MM.1S (cell line): ENCODE data around the gene CADM4.

ENCODE experiments used
- CTCF ChIP-seq: fragments of 300-600 bp; sonication (generic); IDR thresholded peaks from 2 replicates; pipeline ENCODE4 v1.5.1; 2016; ENCODE audit warnings: antibody characterized with exemption, low read length, mixed read lengths
- EZH2 ChIP-seq: fragments of 300-600 bp; sonication (generic); optimal IDR thresholded peaks from 2 replicates; pipeline ENCODE3; 2017; ENCODE audit warnings: low read depth, mild to moderate bottlenecking, antibody characterized with exemption, low read length, mixed read lengths

GRCh38 chr19:43586346-43586745 lies 53.3 kb downstream of the CADM4 start:
- TF ChIP-seq CTCF, result no peak
- no peak for TF ChIP-seq EZH2
